GM19324 (cell line): ENCODE results near the gene KCNQ2.

Experiments used
- ATAC-seq: cut with Tn5 transposase; IDR thresholded peaks from one replicate; pipeline ENCODE4 v1.9.1; 2021; ENCODE audit warnings: mild to moderate bottlenecking, moderate library complexity; ENCODE audit not compliant: unreplicated experiment, low FRiP score

The KCNQ2 gene

DNA sequence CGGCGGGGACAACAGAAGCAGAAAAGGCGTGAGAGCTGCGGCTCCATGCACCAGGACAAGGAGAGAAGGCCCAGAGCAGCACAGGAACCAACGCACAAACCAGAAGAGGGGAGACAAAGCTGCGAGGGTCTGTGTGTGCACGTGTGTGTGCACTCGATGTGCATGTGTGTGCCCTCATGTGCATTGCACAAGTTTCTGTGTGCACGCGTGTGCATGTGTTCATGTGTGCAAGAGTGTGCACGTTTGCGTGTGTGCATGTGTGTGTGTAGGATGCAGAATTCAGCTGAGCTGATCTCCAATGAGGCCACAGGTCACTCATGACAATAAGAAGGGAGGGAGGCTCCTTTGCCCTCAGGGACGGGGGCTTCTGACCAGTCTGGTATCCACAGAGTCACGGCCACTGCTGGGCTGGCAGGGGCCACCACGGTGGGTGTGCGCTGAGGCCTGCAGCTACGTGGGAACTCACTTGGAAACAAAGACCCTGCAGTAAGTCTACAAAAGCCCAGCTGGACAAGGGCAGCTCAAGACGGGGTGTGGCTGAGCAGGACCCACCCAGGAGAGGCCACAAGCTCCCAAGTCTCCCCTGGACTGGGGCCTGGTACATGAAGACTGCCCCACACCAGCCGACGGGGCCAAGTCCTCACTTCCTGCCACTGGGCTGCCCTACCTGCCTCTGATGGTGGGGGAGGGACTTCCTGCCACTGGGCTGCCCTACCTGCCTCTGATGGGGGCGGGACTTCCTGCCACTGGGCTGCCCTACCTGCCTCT lies 63.2 kb downstream of the KCNQ2 start:
- no peak for ATAC-seq

DNA sequence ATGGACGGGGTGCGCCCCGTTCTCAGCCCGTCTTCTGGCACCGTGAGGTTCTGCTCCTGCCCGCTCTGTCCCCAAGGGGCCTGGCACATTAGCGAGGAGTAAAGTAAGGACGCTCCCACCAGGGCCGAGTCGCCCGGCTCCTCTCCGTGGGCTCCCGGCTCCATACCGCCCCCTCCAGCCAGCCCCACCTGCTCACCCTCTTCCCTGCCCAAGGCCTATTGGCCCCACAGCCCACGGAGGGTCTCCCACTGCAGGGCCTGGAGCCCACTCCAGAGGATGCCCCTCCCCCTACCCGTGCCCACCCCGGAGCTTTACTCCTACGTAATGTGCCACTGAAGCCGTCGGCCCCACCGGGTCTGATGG lies 63.8 kb downstream of the KCNQ2 start:
- ATAC-seq: no peak

DNA sequence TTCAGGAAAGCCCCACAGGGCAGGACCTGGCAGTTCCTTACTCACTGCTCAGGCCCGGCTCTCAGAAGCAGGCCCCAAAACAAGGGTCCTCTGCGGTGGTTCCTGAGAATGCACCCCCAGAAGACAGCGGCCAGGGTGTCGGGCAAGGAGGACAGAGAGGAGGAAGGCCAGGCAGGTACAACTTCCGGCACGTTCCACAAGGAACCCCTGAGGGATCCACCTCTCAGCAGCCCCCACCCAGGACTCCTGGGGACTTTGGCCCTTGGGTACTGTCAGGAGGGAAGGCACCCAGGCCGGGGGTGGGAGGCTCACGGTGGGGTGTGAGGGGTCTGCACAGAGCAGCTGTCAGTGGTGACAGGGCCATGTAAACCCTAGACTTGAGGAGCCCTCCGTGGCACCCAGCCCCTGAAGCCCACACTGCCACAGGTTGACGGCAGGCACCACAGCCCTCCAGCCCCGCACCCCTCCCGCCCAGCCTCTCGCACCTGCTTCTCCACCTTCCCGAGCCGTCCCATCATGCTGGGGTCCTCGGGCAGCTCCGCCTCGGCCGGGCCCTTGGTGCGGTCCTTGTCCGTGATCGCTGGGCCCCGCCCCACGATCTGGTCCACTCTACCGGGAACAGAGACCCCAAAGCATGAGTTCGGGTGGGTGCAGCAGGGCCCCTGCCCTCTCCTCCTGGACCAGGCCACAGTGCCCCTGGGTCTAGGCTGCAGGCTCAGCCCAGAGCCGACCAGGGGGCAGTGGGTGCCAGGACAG lies 64.3 kb downstream of the KCNQ2 start:
- ATAC-seq: no peak

DNA sequence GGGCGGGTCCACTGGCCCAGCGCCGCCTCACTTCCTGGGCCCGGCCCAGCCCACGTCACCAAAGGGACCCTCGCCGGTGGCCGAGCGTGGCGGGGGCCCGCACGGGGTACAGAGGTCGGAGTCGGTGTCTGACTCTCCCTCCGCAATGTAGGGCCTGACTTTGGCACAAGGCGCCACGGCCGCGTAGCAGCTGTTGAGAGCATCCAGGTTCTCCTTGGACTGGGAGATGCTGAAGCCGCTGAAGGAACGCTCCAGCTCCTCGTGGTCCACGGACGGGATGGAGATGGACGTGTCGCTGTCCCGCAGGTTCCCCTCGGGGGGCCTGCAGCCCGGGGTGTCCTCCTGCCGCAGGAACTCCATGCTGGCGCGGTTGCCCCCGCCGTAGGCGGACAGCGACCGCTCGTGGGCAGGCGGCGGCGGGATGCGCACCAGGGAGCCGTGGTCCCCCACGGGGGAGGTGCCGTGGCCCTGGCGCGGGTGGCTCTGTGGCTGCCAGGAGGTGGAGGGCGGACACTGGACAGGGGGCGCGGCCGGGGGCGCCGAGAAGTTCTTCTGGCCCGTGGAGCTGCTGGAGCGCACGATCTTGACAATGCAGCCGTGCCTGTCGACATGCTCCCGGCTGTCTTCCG lies 65.7 kb downstream of the KCNQ2 start:
- ATAC-seq: no peak

DNA sequence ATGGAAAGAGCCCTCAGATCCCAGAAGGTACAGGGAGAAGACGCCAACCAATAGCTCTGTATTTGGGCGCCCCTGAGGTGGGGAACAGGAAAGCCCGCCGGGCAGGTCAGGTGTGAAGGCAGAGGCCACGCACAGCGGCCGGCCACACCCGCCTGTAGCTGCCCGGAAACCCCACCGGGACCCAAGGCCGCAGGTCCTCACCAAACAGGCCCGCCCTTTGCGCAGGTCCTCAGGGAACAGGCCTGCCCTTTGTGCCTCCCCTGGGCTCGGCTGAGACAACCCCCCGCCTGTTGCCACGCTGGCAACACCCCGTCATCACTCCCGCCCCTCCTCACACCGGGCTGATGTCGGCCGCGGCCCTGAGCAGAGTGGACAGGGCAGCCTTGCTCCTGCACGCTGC lies 66.4 kb downstream of the KCNQ2 start:
- no peak for ATAC-seq

DNA sequence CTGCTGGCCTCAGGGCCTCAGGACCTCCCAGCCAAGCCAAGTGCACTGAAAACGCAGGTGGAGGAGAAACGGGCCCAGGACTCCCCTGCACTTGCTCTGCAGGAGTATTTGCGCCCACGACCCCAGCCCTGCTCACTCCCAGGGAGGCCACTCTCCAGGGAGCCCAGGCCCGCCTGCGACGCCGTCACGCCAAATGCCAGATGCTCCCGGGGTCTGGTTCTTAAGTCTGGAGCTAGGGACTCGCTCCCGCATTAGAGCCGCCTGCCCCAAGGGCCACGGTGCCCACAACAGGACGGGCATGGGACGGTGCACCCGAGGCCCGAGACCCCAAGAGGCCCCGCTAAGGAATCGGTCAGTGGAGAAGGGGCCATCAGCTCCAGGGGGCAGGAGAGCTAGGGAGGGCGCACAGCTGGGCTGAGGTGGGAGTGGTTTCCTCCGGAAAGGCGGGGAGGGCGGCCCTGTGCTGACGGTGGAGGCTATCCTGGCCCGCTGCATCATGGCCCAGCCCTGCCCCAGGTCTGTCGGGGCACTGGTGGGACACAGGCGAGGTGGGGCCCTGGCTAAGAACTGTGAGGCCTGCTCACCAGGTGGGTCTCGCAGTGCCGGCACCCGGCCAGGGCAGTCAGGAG lies 67.2 kb downstream of the KCNQ2 start:
- ATAC-seq: no peak

DNA sequence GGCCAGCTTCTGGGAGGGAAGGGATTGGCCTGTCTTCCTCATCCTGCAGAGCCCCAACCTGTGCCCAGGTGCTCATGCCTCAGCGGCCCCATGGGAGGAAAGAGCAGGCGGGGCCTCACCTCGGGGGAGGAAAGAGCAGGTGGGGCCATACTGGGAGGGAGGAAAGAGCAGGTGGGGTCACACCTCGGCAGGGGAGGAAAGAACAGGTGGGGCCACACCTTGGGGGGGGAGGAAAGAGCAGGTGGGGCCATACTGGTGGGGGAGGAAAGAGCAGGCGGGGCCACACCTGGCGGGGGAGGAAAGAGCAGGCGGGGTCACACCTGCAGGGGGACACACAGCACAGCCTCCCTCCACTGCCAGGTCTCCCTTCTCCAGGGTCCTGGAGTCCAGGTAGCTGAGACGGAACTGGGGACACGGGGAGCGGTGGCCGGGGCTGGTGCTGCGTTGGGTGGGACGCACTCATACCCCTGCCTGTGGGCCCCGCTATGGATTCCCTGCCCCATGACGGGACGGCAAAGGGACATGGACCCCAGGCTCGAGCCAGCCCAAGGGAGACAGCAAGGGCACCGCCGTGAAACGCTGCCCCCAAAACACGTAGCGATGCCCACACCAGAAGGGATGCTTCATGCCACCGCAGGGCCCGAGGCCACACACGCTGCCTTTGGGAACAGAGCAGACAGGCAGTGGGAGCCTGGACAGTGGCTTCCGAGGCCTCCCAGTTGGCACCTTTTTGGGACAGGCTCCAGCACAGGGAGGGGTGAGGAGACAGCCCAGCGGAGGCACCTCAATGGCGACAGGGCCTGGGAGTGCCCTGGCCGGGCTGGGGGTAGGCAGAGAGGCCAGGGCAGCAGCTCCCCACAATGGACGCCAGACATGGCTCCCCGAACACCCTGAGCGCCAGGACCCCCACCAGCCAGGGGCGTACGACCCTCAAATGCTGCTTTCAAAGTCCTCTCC lies 68.0 kb downstream of the KCNQ2 start:
- no peak for ATAC-seq

DNA sequence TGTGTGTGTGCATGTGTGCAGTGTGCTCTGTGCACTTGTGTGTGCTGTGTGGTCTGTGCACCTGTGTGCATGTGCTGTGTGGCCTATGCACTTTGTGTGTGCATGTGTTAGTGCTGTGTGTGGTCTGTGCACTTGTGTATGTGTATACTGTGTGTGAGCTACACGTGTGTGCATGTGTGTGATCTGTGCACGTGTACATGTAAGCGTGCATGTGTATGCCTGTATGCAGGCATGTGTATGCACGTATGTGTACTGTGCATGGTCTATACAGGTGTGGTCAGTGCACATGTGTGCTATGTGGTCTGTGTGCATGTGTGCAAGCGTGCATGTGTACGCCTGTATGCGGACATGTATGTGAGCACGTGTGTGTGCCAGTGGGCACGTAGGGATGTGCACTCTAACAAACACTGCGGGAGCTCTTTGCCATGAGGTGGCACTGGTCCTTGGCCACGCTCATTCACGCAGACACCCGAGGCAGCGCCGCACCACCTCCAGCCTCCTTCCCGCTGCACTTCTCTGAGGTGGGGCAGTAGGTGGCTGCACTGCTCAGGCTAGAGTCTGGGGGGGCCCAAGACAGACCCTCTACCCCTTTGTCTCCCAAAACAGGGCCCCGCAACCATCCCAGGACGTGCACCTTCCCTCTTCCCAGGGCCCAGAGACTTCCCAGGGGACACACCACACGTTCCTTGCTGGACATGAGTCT lies 68.9 kb downstream of the KCNQ2 start:
- ATAC-seq: no peak

DNA sequence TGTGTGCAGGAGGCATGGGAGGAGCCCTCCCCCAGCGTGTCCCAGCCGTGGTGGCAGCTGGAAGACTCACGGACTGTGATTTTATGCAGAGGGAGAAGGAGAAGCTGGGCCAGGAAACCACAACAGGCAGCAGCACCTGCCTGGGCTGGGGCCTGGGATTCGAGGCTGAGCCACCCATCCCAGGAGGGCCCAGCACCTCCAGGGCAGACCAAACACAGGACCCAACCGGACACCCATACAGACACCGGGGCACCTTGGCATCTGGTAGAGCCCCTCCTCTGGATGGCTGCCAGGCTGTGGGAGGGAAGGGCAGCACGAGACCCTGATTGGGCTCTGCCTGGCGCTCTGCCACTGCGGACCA lies 69.6 kb downstream of the KCNQ2 start:
- ATAC-seq: no peak

DNA sequence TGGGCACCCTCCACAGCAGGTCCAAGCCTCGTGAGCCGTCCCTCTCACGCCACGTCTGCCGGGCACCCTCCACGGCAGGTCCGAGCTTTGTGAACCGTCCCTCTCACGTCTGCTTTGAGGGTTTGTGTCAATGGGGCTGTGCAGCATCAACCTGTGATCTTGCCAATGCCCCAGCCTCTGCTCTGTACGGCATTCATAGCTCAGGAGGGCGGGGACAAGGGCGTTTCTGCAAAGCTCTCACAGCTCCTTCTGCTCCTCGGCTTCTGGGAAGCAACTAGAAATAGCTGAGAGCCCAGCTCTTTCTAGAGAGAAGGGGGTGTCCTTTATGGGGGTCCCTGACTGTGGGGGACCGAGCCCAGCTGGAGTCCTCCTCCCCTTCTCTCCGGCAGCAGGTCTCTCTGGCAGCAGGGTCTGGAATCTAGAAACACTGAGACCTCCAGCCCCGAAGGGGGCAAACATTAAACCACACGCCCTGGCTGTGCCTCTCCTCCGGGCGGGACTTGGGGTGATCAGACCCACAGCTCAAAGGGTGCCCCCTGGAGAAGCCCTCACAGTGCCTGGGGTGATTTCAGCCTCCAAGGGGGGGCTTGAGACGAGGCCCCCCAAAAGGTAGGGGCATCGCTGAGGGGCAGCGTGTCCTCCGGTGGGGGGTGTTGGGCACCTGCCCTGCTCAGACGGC lies 70.1 kb downstream of the KCNQ2 start:
- no peak for ATAC-seq

DNA sequence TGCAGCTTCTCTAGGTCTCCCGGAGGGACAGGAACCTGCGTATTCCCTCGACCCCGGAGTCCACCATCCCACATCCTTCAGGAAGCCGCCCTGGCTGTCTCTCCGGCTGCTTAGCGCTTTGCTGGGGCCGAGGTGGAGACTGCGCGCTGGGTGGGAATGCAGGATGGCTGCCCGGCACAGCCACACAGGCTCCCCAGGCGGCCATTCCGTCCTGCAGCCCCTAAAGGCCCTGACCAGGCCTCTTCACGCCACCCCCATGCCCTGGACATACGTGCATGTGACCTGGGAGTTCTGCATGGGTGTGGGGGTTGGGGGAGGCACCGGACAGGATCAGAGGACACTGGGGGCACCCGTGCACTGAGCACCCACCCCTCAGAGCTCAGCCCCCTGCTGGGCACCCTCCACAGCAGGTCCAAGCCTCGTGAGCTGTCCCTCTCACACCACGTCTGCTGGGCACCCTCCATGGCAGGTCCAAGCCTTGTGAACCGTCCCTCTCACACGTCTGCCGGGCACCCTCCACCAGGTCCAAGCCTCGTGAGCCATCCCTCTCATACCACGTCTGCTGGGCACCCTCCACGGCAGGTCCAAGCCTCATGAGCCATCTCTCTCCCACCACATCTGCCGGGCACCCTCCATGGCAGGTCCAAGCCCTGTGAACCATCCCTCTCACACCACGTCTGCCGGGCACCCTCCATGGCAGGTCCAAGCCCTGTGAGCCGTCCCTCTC lies 70.9 kb downstream of the KCNQ2 start:
- ATAC-seq: no peak

DNA sequence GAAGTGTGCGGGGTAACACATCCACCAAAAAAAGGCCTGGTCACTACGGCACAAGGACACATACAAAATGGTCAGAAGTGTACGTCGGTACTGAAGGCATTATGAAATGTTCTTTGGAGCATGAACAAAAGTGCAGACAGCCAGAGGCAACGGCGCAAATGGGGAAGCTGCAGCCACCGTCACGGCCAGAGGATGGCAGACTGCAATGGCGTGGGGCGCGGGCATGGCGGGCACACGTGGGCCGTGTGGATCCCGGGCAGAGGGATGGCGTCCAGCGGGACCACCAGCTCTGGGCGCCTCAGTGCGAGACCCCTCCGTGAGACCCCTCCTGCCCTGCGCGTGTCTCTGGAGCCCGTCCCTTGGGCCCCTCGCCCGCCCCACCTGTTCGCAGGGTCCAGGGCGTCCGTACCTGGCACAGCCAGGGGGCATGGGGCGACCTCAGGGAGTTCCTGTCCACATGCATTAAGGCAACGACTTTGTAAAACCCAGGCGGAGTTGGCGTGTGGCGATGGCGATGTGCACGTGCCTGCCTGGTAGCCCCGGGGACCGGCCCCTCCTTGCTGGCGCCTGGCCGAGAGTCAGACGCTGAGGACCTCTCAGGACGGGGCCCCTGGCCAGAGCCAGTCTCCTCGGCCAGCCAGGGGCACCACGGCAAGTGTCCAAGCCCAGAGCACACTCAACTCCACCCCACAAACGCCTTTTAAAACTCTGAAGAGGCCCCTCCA lies 71.8 kb downstream of the KCNQ2 start:
- ATAC-seq: no peak

DNA sequence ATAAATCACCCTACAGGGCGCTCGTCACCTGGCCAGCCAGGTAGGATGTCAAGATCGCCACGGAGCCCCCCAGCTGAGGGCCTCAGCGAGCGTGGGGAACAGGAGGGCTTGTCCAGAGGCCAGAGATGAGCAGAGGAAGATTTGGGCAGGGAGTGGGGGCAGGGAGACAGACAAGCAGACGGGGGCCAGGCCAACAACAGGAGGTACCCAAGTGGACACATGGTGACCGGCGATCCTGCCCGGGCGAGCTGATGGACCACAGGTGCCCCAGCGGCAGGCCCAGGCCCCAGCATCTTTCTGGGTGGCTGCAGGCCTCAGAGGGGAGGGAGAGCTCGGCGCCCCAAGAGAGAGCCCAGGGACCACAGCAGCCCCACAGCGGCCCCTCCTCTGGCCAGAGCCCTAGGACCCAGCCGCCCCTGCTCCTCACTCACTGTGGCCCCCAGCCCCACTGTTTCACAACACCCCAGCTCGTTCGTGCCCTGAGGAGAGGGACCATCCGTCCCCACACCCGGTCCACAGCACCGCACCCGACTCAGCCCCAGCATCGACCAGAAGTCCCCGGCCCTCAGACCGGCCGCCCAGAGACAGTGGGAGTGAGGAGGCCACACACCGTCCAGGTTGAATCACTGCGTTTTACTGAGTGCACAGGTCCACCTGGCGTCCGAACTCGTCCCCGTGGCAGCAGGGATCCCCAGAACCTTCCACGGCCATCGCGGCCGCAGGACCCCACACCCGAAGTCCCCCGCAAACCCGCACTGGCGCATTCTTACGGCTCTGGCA lies 72.7 kb downstream of the KCNQ2 start:
- no peak for ATAC-seq

DNA sequence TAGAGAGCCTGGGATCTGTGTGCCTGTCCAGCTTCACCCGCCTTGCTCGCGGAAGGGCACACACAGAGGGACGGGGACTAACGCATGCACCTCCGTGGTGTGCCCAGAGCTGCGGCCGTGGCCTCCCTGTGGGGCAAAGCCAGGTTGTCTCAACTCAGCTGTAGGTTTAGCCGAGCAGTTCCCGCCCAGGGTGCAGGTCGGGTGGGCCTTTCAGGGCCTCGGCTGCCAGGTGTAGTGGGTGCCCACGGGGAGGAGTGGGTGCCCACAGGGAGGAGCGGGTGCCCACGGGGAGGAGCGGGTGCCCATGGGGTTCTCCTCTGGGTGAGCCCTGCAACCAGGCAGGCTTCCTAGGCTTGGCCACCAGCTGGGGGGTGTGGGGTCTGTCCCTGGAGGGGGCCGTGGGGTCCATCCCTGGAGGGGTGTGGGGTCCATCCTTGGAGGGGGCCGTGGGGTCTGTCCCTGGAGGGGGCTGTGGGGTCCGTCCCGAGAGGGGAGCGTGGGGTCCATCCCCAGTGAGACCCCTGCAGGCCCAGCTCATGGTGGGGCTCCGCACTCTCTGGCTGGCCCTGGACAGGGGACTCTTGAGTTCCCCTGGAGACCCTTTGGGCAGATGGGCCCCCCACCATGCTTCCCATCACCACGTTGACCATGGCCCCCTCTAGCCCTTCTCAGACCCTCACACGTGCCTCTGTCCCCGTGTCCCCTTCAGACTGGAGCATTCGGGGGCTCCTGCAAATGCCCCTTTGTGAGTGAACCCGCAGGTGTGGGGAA lies 73.5 kb downstream of the KCNQ2 start:
- ATAC-seq: no peak

DNA sequence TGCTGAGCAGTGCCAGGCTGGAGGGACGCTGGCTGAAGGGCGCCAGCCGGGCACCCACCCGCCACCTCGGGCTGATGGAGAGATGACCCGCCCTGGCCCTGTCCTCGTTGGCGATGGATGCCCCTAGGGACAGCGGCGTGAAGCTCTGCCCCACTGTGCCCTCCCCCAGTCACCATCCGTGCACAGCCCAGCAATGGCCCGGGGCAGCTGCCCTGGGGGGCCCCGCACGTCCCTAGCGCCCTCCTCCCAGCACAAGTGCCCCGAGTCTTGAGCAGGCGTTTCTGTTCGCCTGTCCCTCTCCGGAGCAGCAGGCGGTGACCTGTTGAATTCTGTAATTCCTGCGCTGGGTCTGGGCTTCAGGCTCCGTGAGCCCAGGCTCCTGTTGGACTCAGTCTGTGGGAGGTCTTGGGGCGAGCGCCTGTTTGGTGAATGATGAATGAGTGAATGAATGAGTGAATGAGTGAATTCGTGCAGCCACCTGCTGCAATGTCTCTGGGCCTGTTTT lies 74.5 kb downstream of the KCNQ2 start:
- ATAC-seq: no peak
